ENCODE measurements around the gene NCAM1.

The NCAM1 gene

DNA sequence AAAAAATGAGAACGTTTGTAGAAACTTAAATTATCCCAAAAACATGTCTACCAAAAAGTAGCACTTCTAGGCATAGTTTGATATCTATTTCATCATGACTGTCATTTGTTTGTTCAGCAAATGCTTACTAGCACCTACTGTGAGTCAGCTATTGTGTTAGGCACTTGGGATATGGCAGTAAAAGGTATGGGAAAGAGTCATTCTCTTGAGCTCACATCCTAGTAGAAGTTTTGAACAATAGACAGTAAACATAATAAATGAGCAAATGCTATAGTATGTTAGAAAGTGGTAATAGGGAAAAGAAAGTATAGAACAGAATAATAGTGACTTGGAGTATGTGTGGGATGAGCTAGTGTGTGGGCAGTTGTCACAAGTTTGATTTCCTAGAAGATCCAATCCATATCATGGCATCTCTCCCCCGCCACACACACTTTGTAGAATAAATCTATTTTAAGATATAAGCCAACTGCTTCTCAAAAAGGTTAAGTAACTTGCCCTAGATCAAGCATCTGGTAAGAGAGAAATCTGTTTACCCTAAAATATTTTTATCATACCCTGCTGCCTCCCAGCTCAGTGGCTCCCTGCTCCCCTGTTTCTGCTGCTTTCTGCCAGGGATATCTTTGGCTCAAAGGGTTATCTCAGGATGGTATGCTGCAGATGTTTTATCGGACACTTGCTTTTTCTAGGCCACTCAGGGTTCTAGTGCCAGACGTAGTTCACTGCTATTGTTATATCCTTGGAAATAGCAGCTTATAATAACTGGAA lies 129.7 kb downstream of the NCAM1 start:
- no peak for DNase-seq

DNA sequence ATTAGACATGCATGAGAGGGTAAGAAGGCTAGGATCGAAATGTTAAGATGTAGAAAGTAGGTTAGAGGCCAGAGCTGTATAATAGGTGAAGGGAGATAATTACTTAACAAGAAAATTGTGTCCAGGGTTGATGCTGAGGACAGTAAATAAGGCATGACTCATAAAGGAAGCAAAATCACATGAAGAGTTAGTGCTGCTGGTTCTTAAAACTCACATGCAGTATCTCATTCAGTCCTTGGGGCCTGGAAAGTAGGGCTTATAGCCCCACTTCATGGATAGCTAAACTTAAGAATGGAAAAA lies 130.2 kb downstream of the NCAM1 start:
- no peak for DNase-seq

DNA sequence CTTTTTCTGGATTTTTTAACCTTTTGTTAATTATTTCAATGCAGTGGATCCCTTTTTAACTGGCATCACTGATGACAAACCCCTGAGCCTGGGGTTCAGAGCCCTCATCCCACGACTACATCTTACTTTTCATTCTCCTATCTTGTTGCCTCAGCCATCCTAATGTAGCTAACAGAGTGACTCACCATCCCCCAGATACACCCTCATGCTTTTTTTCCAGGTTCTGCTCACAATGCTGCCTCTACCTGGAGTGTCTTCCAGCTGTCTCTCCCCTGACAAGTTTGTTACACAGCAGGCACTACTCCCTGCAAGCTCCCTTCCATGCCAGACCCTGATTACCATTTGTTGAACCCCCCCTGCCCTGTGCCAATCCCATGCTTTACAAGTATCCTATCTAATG lies 135.4 kb downstream of the NCAM1 start:
- no peak for DNase-seq

DNA sequence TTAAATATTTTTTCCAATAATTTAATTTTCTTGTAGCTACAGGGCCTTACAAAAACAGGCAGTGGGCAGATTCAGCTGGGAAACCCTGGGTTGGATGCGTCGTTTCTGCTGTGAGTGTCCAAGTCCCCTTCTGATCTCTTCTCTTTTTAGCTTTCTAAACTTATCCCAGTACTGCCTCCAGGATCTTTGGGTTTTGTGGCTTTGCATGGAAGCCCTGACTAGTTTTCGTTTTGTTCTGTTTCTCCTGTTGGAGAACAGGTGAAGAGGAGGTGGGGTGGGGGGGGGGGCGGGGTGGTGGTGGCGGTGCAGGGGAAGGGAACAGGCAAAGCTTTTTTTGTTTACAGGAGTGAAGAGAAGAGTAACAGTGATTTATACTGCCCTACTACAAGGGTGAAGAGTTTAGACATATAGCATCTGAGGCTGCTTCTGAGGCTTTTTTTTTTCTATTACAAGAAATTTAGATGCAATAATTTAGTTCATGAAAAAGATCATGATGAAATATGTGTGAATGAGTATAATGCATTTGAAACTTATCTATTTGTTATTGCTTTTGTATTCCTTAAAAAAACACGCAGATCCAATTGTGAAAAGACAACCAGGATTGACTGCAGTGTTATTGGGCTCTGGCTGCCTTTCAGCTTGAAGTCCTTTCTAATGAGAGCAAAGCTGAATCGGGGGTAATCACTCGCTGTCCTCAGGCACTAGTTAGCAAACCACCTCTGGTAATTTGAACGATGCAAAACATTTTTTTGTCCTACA lies 142.9 kb downstream of the NCAM1 start:
- no peak for DNase-seq

DNA sequence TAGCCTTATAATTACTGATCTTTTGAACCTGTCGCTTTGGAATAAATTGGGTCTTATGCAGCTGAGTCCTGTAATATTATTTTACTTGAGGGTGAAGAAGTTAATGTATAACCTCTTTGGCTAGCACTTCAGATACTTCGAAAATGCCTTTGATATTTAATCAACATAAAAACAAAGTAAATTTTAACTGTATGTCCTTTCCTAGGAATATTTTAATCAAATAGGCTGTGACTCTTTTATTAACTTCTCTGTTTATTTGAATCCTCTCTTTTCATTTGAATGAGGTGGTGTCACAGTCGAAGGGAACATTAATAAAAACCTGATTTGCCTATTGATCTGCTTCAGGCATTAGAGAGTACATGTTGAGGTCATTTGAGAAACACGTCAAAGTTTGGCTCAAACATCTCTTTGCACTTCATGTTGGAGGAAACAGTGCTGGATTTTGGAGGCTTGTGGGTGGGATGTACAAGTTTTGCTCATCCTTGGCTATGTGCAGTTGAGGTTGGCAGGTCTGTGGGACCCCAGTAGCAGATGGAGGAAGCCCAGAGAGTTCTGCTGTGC lies 143.6 kb downstream of the NCAM1 start:
- no peak for DNase-seq

DNA sequence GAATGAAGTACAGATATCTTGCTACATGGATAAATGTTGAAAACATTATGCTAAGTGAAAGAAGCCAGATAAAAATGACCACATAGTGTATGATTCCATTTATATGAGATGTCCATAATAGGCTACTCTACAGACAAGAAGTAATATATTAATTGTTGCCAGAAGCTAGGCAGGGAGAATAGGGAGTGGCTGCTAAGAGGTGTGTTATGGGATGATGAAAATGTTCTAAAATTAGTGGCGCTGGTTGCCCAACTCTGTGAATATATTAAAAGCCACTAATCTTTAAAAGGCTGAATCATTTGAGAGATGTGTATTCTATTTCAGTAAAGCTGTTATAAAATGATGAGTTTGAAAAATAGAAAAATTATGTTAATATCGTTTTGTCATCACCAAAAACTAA lies 144.4 kb downstream of the NCAM1 start:
- no peak for DNase-seq

DNA sequence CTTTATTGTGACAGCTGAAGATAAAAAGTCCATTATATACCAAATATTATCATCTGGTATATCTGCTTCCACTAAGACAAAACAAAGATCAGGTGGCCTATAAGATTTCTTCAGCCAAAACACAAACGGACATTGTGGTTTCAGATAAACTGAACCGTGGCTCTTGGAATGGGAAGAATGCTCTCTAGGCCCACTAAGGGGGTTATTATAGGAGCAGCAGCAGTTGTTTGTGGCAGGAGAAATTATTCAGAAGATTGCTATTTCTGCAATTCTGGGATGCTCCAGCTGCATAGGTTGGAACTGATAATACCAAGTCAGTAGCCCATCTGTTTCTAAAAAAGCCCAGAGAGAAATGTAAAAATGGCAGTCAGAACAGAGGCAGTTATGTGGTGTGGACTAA lies 145.3 kb downstream of the NCAM1 start:
- no peak for DNase-seq

DNA sequence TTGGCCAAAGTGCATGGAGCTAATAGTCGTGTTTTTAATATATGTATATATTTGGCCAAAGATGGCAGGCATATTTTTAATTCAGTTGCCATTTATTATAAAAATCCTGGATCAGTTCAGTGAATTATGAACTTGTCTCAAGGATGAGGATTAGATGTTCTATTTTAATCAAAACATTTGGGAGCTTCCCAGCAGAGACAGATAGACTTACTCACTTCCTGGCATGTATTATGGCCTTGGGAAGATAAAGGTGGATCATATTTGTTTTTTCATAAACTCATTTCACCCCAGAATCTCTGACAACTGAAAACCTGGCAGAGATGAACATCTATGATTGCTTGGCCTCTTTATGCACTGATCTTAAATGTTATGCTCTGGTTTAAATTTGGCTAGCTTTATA lies 148.8 kb downstream of the NCAM1 start:
- DNase-seq: no peak

DNA sequence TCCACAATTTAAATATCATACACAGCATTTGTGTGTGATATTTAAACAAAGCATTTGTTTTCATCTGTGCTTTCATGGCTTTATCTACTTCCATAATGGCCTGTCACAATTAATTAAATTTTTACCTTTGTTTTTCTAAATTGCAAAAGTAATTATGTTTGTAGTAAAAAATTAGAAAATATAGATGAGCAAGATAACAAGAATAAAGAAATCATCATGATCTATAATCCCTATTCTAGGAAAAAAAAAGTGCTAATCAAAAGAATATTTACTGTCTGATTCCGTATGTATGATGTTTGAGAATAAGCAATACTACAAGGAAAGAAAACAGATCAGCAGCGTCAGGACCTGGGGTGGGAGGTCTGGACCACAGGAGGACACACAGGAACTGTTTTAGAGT lies 149.9 kb downstream of the NCAM1 start:
- no peak for DNase-seq

DNA sequence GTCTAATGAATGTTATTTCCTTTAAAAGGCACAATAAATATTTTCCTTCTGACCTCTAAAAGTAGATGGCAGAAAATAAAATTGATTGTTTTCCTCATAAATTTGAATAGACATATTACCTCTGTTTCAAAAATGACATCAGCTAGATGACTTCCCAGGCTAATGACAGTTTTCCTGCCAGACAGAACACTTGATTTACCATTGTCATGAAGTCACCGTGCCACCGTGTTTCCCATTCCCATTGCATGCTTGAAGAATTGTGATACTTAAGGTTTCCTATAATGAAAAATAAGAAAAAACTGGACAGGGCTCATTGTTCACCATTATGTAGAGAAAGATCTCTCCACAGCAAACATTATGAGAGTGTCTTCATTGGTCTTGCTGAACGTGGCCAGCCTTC lies 151.1 kb downstream of the NCAM1 start:
- no peak for DNase-seq

DNA sequence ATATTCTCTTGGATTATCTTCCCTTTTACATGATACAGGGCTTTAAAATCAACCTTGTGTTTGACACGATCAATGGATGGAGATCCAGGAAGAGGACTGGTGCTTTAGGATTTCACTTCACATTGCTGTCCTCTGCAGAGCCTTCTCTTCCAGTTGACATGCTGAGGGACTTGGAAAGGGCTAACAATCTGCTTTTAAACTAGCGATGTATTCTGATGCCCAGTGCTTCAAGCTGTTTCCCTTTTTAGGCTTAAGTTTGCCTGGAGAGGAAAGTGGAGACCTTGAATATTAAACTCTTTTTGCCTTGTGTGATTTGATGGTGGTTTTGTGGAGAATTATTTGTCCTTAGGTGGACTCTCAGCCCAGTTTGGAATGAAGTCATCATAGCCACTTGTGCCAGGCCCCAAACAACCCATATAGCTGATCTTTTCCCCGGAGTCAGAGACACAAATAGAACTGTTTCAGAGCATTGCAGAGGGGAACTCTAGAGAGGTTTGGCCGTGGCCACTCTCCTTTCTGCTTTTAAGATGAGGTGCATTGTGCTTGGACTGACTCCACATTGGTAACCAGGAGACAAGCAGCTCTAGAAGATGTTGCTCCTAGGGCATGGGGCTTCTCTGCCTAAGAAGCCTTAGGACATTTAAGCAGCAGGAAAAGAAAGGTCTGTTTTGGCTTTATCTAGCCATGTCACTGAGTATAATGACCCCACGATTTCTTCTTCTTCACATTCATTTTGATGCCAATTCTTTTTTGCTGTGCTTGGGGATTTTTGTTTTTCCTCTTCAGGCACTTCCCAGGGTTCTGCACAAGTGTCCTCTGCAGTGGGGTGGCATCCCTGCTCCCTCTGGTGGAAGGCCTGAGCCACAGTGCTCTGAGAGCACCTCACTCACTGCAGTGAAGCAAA lies 152.8 kb downstream of the NCAM1 start:
- no peak for DNase-seq

DNA sequence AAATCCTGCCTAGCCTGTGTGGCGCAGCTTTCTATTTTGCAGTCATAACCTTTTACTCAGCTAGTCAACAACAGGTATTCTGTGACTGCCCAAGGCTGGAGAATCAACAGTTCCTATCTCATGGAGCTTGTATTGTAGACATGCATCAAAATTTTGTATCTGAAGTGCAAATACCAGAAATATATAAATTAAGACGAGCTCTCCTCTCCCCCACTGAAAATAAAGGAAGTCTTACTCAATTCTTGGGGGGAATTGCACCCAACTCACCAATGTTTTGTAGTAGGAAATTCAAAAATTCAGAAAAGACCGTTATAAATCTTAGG lies 153.4 kb downstream of the NCAM1 start:
- DNase-seq: no peak

DNA sequence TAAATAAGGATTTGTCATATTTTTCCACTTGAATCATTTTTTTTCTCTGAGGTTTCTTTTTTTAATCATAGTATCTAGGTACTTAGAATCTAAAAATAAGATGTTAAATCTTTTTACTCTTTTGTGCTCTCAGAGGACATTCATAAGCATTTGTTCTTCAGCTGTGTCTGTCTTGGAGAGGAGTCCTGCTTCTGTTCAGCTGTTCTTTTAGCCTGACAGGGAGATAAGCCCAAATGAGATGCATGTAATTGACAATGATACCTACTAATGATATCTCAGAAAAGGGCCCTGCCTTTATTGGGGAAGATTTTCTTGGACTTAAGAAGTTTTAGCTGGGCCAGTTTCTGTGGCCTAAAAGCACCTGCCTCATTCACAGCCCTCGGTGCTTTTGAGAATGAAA lies 156.9 kb downstream of the NCAM1 start:
- no peak for DNase-seq

DNA sequence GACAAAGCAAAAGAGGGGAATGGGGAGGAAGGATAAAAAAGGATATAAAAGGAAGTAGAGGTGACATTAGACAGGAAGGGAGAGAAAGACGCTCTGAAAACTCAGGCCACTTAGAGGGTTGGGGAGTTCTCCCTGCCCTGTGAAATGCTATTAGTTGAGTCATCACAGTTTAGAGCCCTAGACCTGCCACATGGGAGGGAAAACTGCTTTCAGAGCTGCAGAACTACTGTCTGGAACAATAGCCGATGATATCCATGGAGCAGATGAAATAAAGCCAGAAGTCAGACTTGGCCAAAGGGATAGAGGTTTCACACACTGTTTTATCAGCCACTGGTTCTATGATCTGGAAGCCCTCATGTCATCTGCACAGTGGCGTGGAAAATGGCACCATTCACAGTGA lies 157.9 kb downstream of the NCAM1 start:
- no peak for DNase-seq

DNA sequence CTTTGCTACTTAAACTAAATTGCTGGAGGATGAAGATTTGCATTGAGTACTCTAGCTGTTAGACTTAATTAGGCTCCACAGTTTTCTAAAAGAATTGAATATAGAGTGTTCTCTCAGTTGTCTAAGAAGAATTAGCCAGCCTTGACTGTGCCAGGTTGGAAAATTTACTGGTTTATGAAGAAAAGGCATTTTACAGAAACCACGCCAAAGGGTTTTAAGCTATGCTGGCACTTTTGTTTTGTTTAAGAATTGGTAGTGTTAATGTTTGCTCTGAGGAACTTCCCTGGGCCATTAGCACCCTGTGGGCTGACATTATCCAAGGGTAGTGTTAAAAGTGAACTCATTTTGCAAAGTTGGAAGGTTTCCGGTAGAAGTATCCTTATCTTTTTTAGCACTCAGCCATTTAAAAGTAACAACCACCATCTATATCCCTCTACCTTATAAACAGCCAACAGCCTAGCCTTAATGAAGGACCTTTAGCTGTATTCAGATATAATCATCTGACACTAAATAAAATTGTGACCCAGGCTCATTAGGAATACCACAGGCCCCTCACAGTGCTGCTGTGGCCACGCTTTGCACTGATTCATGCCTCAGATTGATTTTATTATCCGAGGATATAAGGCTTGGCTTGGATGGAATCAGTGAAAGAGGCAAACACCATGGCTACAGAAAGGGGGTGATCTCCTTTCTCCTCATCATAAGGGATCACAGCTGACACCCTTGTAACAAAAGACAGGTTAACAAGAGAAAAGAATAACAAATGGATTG lies 158.9 kb downstream of the NCAM1 start:
- no peak for DNase-seq

DNA sequence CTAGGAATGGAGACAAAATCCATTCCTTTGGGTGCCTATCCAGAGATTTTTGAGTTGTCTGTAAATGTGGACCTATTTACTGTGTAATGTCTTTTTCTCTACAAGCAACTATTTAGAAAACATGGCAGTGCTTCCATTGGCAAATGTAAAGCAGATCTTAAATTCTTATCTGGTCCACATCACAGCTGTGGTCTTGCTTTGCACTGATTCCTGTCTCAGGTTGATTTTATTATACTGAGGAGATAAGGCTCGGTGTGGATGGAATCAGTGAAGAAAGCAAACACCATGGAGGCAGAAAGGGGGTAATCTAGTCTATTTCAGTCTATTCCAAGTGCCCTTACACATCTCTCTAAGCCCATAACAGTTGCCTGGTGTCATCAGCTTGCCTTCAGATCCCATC lies 160.5 kb downstream of the NCAM1 start:
- DNase-seq: no peak

DNA sequence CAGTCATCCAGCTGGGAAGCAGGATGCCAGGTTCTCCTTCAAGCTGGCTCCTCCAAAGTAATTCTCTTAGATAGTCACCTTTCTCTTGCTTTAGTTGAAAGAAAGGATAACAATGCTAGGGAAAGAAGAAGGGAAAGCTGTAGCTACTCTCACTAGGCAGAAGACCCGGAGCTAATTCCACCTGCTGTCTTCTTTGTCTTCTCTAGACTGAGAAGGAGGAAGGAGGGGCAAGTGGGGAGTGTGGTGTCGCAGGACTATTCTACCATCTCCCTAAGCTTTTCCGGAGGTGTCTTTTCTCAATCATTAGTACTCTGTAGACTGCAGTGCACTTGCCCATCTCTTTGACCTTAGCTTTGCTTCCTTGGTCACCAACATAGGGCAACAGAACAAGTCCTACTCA lies 162.8 kb downstream of the NCAM1 start:
- DNase-seq: no peak

DNA sequence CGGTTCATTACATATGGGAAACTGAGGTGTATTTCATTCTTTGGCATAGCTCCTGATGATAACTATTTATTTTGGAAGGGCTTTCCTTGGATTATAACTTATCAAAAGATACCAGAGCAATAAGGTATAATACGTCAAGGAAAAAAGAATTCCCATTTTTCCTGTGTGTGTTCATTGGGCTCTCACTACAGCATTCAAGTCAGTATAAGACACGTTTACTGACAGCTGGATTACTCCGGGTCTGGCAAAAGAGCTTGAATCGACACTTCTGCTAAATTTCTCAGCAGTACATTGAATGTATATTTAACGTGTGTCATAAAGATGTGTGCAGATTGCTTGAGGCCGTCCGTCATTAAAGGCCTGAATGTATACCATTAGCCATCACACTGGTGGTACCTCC lies 163.4 kb downstream of the NCAM1 start:
- no peak for DNase-seq

DNA sequence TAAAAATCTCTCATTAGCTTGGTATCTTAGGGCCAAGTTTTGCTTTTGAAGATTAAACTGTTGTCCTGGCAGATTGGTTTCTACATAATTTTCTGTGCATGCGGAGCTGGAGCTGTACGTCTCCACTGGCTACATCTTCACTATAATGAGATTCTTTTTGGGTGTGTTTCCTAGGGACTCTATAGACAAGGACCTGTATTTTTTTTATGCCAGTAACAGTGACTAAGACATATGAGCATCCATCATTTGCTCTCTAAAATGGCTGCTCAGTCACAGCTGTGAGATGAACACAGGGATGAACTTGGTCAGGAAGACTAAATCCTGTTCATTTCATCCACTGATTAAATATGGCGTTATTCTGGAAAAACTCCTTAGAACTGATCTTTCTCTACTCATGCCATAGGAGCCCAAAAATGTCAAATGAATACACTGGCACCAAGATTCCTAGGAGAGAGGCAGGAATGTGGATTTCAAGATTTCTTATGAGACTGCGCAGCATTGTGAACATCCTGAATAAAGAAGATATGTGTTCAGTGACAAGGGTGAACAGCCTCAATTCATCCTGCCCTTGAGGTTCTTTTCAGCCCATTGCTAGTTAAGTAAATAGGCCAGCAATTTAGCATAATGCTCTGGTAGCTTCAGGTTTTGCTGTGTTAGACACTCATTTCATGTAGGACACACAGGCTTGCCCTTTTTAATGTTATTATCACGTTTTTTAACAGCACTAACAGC lies 168.2 kb downstream of the NCAM1 start:
- no peak for DNase-seq

DNA sequence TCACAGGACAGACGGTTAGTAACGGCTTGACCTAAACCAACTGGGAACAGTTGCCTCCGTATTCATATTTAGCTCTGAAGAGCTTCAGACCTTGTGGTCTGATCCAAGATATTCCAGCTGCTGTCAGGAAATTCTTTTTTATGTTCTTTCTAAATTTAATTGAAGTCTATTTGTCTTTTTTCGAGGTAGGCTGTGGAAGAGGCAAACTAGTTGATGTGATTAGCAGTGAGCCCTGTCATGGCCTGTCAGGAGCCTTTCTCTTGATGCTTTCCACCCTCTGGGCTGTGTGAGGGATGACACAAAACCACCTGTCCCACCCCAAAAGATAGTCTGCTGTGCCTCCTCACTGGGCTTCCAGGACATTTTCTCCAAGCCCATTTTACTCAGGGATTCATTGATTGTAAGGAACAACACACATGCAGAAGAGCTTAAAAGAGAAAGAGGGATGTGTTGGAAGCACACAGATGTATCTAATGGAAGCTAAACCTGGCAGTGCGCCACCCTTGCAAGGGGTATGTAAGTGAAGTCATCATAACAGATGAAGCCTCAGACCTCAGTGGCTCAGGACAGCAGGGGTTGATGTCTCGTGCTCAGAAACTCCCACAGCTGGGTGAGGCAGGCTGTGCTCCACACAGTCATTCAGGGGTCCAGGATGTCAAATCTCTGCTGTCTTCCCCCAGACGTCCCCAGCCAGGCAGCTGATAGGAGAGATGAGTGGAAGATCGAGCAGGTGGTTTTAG lies 170.0 kb downstream of the NCAM1 start:
- DNase-seq: no peak

DNA sequence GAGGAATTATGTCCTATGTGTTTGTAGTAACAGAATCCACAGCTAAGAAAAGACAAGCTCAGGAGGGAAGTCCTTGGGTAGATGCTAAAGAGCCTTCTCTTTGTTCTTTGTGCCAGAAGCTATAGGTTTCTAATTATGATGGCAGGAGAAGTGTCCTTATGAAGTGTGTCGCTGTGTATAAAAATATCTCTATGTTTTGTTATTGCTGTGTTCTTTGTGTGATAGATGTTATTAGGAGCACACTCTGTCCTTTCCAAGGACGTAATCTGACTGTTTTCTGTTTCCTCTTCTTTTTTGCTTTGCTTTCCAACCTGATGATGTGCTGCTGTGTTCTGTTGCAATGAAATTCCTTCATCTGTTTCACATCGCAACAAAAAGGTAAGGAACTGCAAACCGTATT lies 171.9 kb downstream of the NCAM1 start:
- DNase-seq: no peak

All from GF-D8 (cell line).